ENCODE results near the gene B4GALT6.

B4GALT6 gene

GRCh38 chr18:31633392-31634330 lies 50.7 kb downstream of the B4GALT6 start:
- no peak for DNase-seq (ENCODE audit: low spot score)

GRCh38 chr18:31632356-31632755 lies 52.0 kb downstream of the B4GALT6 start:
- no peak for DNase-seq (ENCODE audit: low spot score)

GRCh38 chr18:31631526-31631925 lies 52.9 kb downstream of the B4GALT6 start:
- DNase-seq (ENCODE audit: low spot score) = no peak

- no peak for DNase-seq (ENCODE audit: low spot score)
Observed at GRCh38 chr18:31630549-31630948, 53.8 kb downstream of the B4GALT6 start.

- no peak for DNase-seq (ENCODE audit: low spot score)
Observed at GRCh38 chr18:31626409-31626808, 58.0 kb downstream of the B4GALT6 start.

- no peak for DNase-seq (ENCODE audit: low spot score)
Observed at GRCh38 chr18:31624892-31625640, 59.3 kb downstream of the B4GALT6 start.

GRCh38 chr18:31619291-31619690 lies 65.1 kb downstream of the B4GALT6 start:
- no peak for DNase-seq (ENCODE audit: low spot score)

- no peak for DNase-seq (ENCODE audit: low spot score)
Observed at GRCh38 chr18:31618801-31619200, 65.6 kb downstream of the B4GALT6 start.

- DNase-seq (ENCODE audit: low spot score) = no peak
Observed at GRCh38 chr18:31617031-31617717, 67.2 kb downstream of the B4GALT6 start.

GRCh38 chr18:31616586-31616985 lies 67.8 kb downstream of the B4GALT6 start:
- DNase-seq (ENCODE audit: low spot score) = no peak

- DNase-seq (ENCODE audit: low spot score) = no peak
Observed at GRCh38 chr18:31614044-31614443, 70.3 kb downstream of the B4GALT6 start.

GRCh38 chr18:31612124-31612523 lies 72.3 kb downstream of the B4GALT6 start:
- no peak for DNase-seq (ENCODE audit: low spot score)

GRCh38 chr18:31611511-31611910 lies 72.9 kb downstream of the B4GALT6 start:
- DNase-seq (ENCODE audit: low spot score) = no peak

- no peak for DNase-seq (ENCODE audit: low spot score)
Observed at GRCh38 chr18:31610286-31611205, 73.8 kb downstream of the B4GALT6 start.

GRCh38 chr18:31609886-31610285 lies 74.5 kb downstream of the B4GALT6 start:
- DNase-seq (ENCODE audit: low spot score) = no peak

GRCh38 chr18:31607384-31607783 lies 77.0 kb downstream of the B4GALT6 start:
- no peak for DNase-seq (ENCODE audit: low spot score)

- no peak for DNase-seq (ENCODE audit: low spot score)
Observed at GRCh38 chr18:31606265-31606664, 78.1 kb downstream of the B4GALT6 start.

GRCh38 chr18:31603315-31603714 lies 81.1 kb downstream of the B4GALT6 start:
- no peak for DNase-seq (ENCODE audit: low spot score)

GRCh38 chr18:31598021-31598805 lies 86.2 kb downstream of the B4GALT6 start:
- DNase-seq (ENCODE audit: low spot score) = no peak

- DNase-seq (ENCODE audit: low spot score) = no peak
Observed at GRCh38 chr18:31596081-31596872, 88.1 kb downstream of the B4GALT6 start.

Measured in Ammon's horn (tissue), 1 donor.